H1 (cell line): ENCODE results near the gene CMPK2. TPM values are rescaled to one million over a fixed set of nuclear protein-coding genes. Genes with fewer than 3 reads are reported as not detected.

Source experiments
- CHD7 ChIP-seq: fragments of 300-600 bp; sonication (generic); IDR thresholded peaks from 2 replicates; pipeline ENCODE4 v1.7.1; 2012; ENCODE audit warnings: low read length, moderate library complexity, mild to moderate bottlenecking, inconsistent platforms; ENCODE audit not compliant: insufficient replicate concordance
- MAX ChIP-seq: IDR thresholded peaks from 2 replicates; pipeline ENCODE4 v1.6.1; 2012; ENCODE audit warnings: inconsistent platforms
- polyA plus RNA-seq, 7 experiments: library from polyadenylated mRNA; depleted of rRNA in 3 of 7; stranded (reverse) in 5 of 7; unstranded in 2 of 7; fragments of >200 nt in 5 of 7; fragments of 200-250 nt in 2 of 7; gene quantifications; 1 replicate in 5 of 7; 2 replicates in 1 of 7; 4 replicates in 1 of 7; pipeline versions ENCODE4 v1.2.1 to v1.2.3, GENCODE V29; 2011 to 2013; ENCODE audit warnings: missing spikeins in 2 of 7, mixed read lengths in 2 of 7
- total RNA-seq: library from RNA; stranded (reverse); fragmentation: NEBNext Ultra II Directional; extraction: Animal tissue kit (Norgen Biotek cat#: 25700); gene quantifications from 2 replicates; pipeline ENCODE4 v1.2.1, GENCODE V29; 2021

Gene CMPK2
- total and polyA plus RNA-seq, 2 of the 8 experiments (the other 6 are each of a cell fraction or from before 2014, with no cell fraction given) = 0.28 to 0.53 TPM

- no peak for TF ChIP-seq CHD7
- no peak for TF ChIP-seq MAX
These were observed 19.8 kb upstream of the CMPK2 start (continued) for GRCh38 chr2:6885551-6885950.
